ENCODE results near the gene PIN1. TPM values are rescaled to one million over a fixed set of nuclear protein-coding genes. Genes with fewer than 3 reads are reported as not detected.

PIN1 gene
- total and polyA plus RNA-seq, 2 of the 8 experiments (the other 6 are each of a cell fraction or from before 2014, with no cell fraction given) = 78.3 to 90.8 TPM

DNA sequence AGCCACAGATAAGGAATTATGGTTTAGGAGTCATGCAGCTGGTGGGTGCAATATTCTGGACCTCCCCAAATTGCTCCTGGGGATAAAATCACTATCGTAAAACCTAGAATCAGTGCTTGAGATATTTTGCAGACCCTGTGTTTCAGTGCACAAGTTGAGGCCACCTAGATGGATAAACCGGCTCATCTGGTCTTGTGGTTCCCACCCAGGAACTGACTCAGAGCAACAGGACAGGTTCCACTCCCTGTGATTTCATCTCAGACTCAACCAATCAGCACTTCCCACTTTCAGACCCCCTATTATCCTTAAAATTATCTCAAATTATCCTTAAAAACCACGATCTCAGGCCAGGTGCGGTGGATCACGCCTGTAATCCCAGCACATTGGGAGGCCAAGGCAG lies 37.2 kb upstream of the PIN1 start:
- Histone ChIP-seq H3K23ac (ENCODE audit: insufficient read length) (no peak overlapping the region), H3K79me1 (ENCODE audit: low read depth, low read length) (0 out of 2 replicates have a peak, but pooled peaks cover 2% of the 10 kb centered on the region), H2AK5ac (ENCODE audit: low read depth, low read length) (no peak overlapping the region), H2BK5ac (ENCODE audit: low read depth, low read length) (no peak overlapping the region), H4K20me1 (replicated peaks in 1 of 2; ENCODE audit: control insufficient read depth in 1 of 2, insufficient read depth in 2 of 2, low read length in 2 of 2) (no peaks in the 10 kb centered on the region), H2BK12ac (ENCODE audit: low read depth, low read length) (no peak overlapping the region), H2BK20ac (ENCODE audit: low read length) (no peak overlapping the region), H3K4me3 (ENCODE audit: extremely low read depth in 1 of 4, insufficient read depth in 2 of 4, low read depth in 3 of 4, low read length in 4 of 4) (no peak overlapping the region), H2BK15ac (ENCODE audit: low read length) (no peak overlapping the region), H3K27me3 (replicated peaks in 1 of 4; ENCODE audit: control insufficient read depth in 3 of 4, extremely low read depth in 1 of 4, insufficient read depth in 3 of 4, low read length in 3 of 4) (no peaks in the 10 kb centered on the region), H3K9me3 (ENCODE audit: insufficient read depth in 2 of 2, low read depth in 1 of 2, low read length in 1 of 2) (no peaks in the 10 kb centered on the region), H3K56ac (replicated peaks; ENCODE audit: insufficient read length, low read depth, low read length) (no peak overlapping the region), H4K91ac (replicated peaks; ENCODE audit: insufficient read length, low read length) (no peak overlapping the region), H3K9ac (replicated peaks in 1 of 4; ENCODE audit: extremely low read depth in 1 of 4, low read depth in 3 of 4, low read length in 3 of 4) (no peak overlapping the region), H2AFZ (ENCODE audit: low read length) (no peak overlapping the region), H4K5ac (ENCODE audit: insufficient read length, low read depth, low read length) (no peak overlapping the region), H3K4me2 (ENCODE audit: insufficient read depth in 1 of 2, low read depth in 2 of 2, low read length in 2 of 2) (no peak overlapping the region), H3K4me1 (replicated peaks in 1 of 4; ENCODE audit: control insufficient read depth in 3 of 4, insufficient read depth in 4 of 4, low read length in 3 of 4) (no peaks in the 10 kb centered on the region; a peak in 1 of 7 replicates), H2BK120ac (replicated peaks; ENCODE audit: low read depth, low read length) (no peak overlapping the region), H3K27ac (ENCODE audit: low read depth, low read length) (no peak overlapping the region), H3K36me3 (ENCODE audit: control insufficient read depth in 2 of 4, insufficient read depth in 4 of 4, low read length in 3 of 4) (no peaks in the 10 kb centered on the region), H4K8ac (ENCODE audit: extremely low read depth, insufficient read depth, low read length) (no peak overlapping the region), H3K4ac (replicated peaks; ENCODE audit: insufficient read length, low read depth, low read length) (no peak overlapping the region), H3K18ac (ENCODE audit: extremely low read depth, low read length) (no peak overlapping the region), H3K23me2 (ENCODE audit: low read depth, low read length) (peaks cover 6% of the 10 kb centered on the region; the same call in 1 of the 2 replicates), H3K14ac (ENCODE audit: insufficient read length) (no peak overlapping the region), H3K79me2 (ENCODE audit: control insufficient read depth in 1 of 2, insufficient read depth in 2 of 2, low read length in 2 of 2) (no peaks in the 10 kb centered on the region)
- FAIRE-seq (no peak), DNase-seq (ENCODE audit: low read depth in 1 of 2, low spot score in 2 of 2) (no peak)
- WGBS, 2 experiments (ENCODE audit: extremely low coverage in 1 of 2, insufficient coverage in 1 of 2, insufficient read length in 1 of 2, insufficient replicate concordance in 2 of 2, low coverage in 1 of 2, low lambda C conversion rate in 2 of 2, missing lambda C conversion rate in 1 of 2) = 87% methylated on average over 5 of the region's 5 CpGs; no CpG with 5 or more reads in 1 of the 2 experiments
- POLR2A ChIA-PET (ENCODE audit: partially characterized antibody) = interaction anchor here (0.8 kb wide), 1 partner anchor 179 kb away, joined by 3 read pairs; no protein-coding TSS in a partner anchor
- CTCF ChIA-PET (ENCODE audit: partially characterized antibody) = interaction anchor here (0.7 to 4.8 kb wide), 5 partner anchors 8 to 172 kb away, joined by 3 to 47 read pairs (median 4); no protein-coding TSS in a partner anchor
- TF ChIP-seq EGR1 (IDR thresholded peaks at IDR 0.05; ENCODE audit: borderline replicate concordance, low read depth, low read length) = no peak
- TF ChIP-seq, protein P1, sequence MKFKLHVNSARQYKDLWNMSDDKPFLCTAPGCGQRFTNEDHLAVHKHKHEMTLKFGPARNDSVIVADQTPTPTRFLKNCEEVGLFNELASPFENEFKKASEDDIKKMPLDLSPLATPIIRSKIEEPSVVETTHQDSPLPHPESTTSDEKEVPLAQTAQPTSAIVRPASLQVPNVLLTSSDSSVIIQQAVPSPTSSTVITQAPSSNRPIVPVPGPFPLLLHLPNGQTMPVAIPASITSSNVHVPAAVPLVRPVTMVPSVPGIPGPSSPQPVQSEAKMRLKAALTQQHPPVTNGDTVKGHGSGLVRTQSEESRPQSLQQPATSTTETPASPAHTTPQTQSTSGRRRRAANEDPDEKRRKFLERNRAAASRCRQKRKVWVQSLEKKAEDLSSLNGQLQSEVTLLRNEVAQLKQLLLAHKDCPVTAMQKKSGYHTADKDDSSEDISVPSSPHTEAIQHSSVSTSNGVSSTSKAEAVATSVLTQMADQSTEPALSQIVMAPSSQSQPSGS (IDR thresholded peaks at IDR 0.05; ENCODE audit: low read length) = no peak
- no peak for TF ChIP-seq RFX5 (IDR thresholded peaks at IDR 0.05; ENCODE audit: borderline replicate concordance, low read depth, low read length)
